Nephron progenitor cell (in vitro differentiated cells): ENCODE data around the gene NRIP3.
A peak's percentile ranks its signal among the peaks of the same experiment; 100 is the strongest.

Source experiments
- DNase-seq: peaks from one replicate; pipeline ENCODE4 v3.0.0; 2021
- H3K27ac Mint-ChIP-seq: 2 replicates; pipeline ENCODE4 v1.8.0; 2021; ENCODE audit warnings: mild to moderate bottlenecking, moderate library complexity, mixed read lengths
- H3K27me3 Mint-ChIP-seq: 2 replicates; pipeline ENCODE4 v1.8.0; 2021; ENCODE audit warnings: mild to moderate bottlenecking, low read depth, mixed read lengths; ENCODE audit not compliant: poor library complexity
- H3K36me3 Mint-ChIP-seq: 2 replicates; pipeline ENCODE4 v1.8.0; 2021; ENCODE audit warnings: low read depth, mixed read lengths
- H3K4me1 Mint-ChIP-seq: 2 replicates; pipeline ENCODE4 v1.8.0; 2021; ENCODE audit warnings: mixed read lengths
- H3K4me3 Mint-ChIP-seq: 2 replicates; pipeline ENCODE4 v1.8.0; 2021; ENCODE audit warnings: mild to moderate bottlenecking, moderate library complexity, mixed read lengths
- H3K9me3 Mint-ChIP-seq: 2 replicates; pipeline ENCODE4 v1.8.0; 2021; ENCODE audit warnings: mild to moderate bottlenecking, moderate library complexity, mixed read lengths
- CTCF ChIP-seq: fragments of 200-600 bp; sonication (generic); IDR thresholded peaks from 2 replicates; pipeline ENCODE4 v1.5.0; 2021; ENCODE audit warnings: antibody characterized with exemption

The NRIP3 gene

GRCh38 chr11:9037046-9037780, 33.4 kb upstream of the NRIP3 start:
- H3K4me1 Mint-ChIP-seq: peaks cover 26% of the 10 kb centered on the region
- DNase-seq: no peak
- peaks cover 12% of the 10 kb centered on the region for H3K27me3 Mint-ChIP-seq
- H3K27ac Mint-ChIP-seq: peak overlapping the region; percentile 40
- H3K36me3 Mint-ChIP-seq: no peaks in the 10 kb centered on the region
- peaks cover 4% of the 10 kb centered on the region for H3K9me3 Mint-ChIP-seq
- no peak for TF ChIP-seq CTCF
- H3K4me3 Mint-ChIP-seq: no peak overlapping the region

- H3K4me1 Mint-ChIP-seq: peaks cover 19% of the 10 kb centered on the region
- no peak overlapping the region for H3K4me3 Mint-ChIP-seq
- H3K9me3 Mint-ChIP-seq: no peaks in the 10 kb centered on the region
- TF ChIP-seq CTCF: no peak
- peaks cover 13% of the 10 kb centered on the region for H3K27me3 Mint-ChIP-seq
- H3K27ac Mint-ChIP-seq: no peak overlapping the region
- no peaks in the 10 kb centered on the region for H3K36me3 Mint-ChIP-seq
- DNase-seq: no peak
These were observed 26.8 kb upstream of the NRIP3 start for GRCh38 chr11:9030601-9031000.

- Mint-ChIP-seq H3K4me3 (no peak overlapping the region), H3K9me3 (no peaks in the 10 kb centered on the region), H3K4me1 (peaks cover 19% of the 10 kb centered on the region), H3K27ac (peak overlapping the region; percentile 9), H3K36me3 (no peaks in the 10 kb centered on the region), H3K27me3 (peaks cover 18% of the 10 kb centered on the region)
- no peak for TF ChIP-seq CTCF
- no peak for DNase-seq
These were observed 25.6 kb upstream of the NRIP3 start for GRCh38 chr11:9029422-9029821.

- no peak overlapping the region for H3K4me3 Mint-ChIP-seq
- DNase-seq: no peak
- TF ChIP-seq CTCF: no peak
- peaks cover 20% of the 10 kb centered on the region for H3K27me3 Mint-ChIP-seq
- no peak overlapping the region for H3K27ac Mint-ChIP-seq
- H3K36me3 Mint-ChIP-seq: no peaks in the 10 kb centered on the region
- H3K9me3 Mint-ChIP-seq: no peaks in the 10 kb centered on the region
- H3K4me1 Mint-ChIP-seq: peaks cover 19% of the 10 kb centered on the region
These were observed 24.8 kb upstream of the NRIP3 start for GRCh38 chr11:9028581-9028980.

- H3K4me3 Mint-ChIP-seq: no peak overlapping the region
- TF ChIP-seq CTCF: no peak
- no peaks in the 10 kb centered on the region for H3K36me3 Mint-ChIP-seq
- no peak for DNase-seq
- H3K27ac Mint-ChIP-seq: no peak overlapping the region
- no peaks in the 10 kb centered on the region for H3K9me3 Mint-ChIP-seq
- peaks cover 20% of the 10 kb centered on the region for H3K27me3 Mint-ChIP-seq
- H3K4me1 Mint-ChIP-seq: peaks cover 19% of the 10 kb centered on the region
These were observed 21.5 kb upstream of the NRIP3 start for GRCh38 chr11:9025101-9025850.
